OCI-LY1 (cell line): ENCODE measurements around the gene PAH.
A peak's percentile ranks its signal among the peaks of the same experiment; 100 is the strongest.

Experiments used
- H2AFZ ChIP-seq: fragments of 200-600 bp; sonication (generic), shearing (Covaris generic); 2 replicates; pipeline ENCODE4 v1.6.0; 2014; ENCODE audit warnings: antibody characterized with exemption, mild to moderate bottlenecking, low read length
- H3F3A ChIP-seq: fragments of 200-600 bp; sonication (generic), shearing (Covaris generic); 2 replicates; pipeline ENCODE4 v1.6.0; 2014; ENCODE audit warnings: mild to moderate bottlenecking, antibody characterized with exemption, low read length, moderate library complexity; ENCODE audit not compliant: insufficient read depth
- H3K27ac ChIP-seq: fragments of 200-600 bp; sonication (generic); 2 replicates; pipeline ENCODE4 v1.5.1; 2014; ENCODE audit warnings: low read length, mixed run types, mild to moderate bottlenecking, low read depth; ENCODE audit not compliant: poor library complexity, severe bottlenecking
- H3K27me3 ChIP-seq: fragments of 200-600 bp; sonication (generic); 2 replicates; pipeline ENCODE4 v1.6.0; 2014; ENCODE audit warnings: antibody characterized with exemption, mild to moderate bottlenecking, low read length, moderate library complexity; ENCODE audit not compliant: insufficient read depth
- H3K36me3 ChIP-seq: fragments of 200-600 bp; sonication (generic); 2 replicates; pipeline ENCODE4 v1.6.1; 2014; ENCODE audit warnings: mild to moderate bottlenecking, antibody characterized with exemption, low read length, moderate library complexity, mixed read lengths; ENCODE audit not compliant: insufficient read depth
- H3K4me1 ChIP-seq: fragments of 200-600 bp; sonication (generic); 2 replicates; pipeline ENCODE4 v1.5.1; 2014; ENCODE audit warnings: mild to moderate bottlenecking, low read length, moderate library complexity; ENCODE audit not compliant: insufficient read depth, severe bottlenecking
- H3K4me2 ChIP-seq: fragments of 200-600 bp; sonication (generic), shearing (Covaris generic); 2 replicates; pipeline ENCODE4 v1.6.1; 2014; ENCODE audit warnings: low read length
- H3K4me3 ChIP-seq: fragments of 200-600 bp; sonication (generic); 2 replicates; pipeline ENCODE4 v1.5.1; 2014; ENCODE audit warnings: low read length, low read depth, mild to moderate bottlenecking, mixed read lengths; ENCODE audit not compliant: poor library complexity, severe bottlenecking
- H3K79me2 ChIP-seq: fragments of 200-600 bp; shearing (Covaris generic); 2 replicates; pipeline ENCODE4 v1.6.1; 2016; ENCODE audit warnings: mixed run types, low read length, mixed read lengths; ENCODE audit not compliant: insufficient read depth
- H3K9ac ChIP-seq: fragments of 200-600 bp; sonication (generic), shearing (Covaris generic); 2 replicates; pipeline ENCODE4 v1.6.1; 2014; ENCODE audit warnings: mild to moderate bottlenecking, low read length, mixed read lengths
- H3K9me2 ChIP-seq: fragments of 200-600 bp; sonication (generic), shearing (Covaris generic); 2 replicates; pipeline ENCODE4 v1.6.1; 2014; ENCODE audit warnings: low read depth, mild to moderate bottlenecking, low read length, mixed read lengths
- H3K9me3 ChIP-seq: fragments of 200-600 bp; shearing (Covaris generic); 2 replicates; pipeline ENCODE4 v1.6.1; 2014; ENCODE audit warnings: low read length, mixed read lengths
- H4K20me1 ChIP-seq: fragments of 200-600 bp; sonication (generic), shearing (Covaris generic); 2 replicates; pipeline ENCODE4 v1.6.0; 2016; ENCODE audit warnings: mild to moderate bottlenecking, low read length; ENCODE audit not compliant: insufficient read depth
- EZH2 ChIP-seq: fragments of 200-600 bp; sonication (generic), shearing (Covaris generic); IDR thresholded peaks from 2 replicates; pipeline ENCODE4 v1.8.0; 2017; ENCODE audit warnings: borderline replicate concordance, mixed run types, mild to moderate bottlenecking, antibody characterized with exemption, low read length, moderate library complexity, mixed read lengths
- TF ChIP-seq, protein P1 (sequence below): fragments of 200-600 bp; sonication (generic), shearing (Covaris generic); IDR thresholded peaks from 2 replicates; pipeline ENCODE4 v1.5.1; 2017; ENCODE audit warnings: mild to moderate bottlenecking, antibody characterized with exemption, low read length, moderate library complexity, mixed read lengths

Gene PAH

DNA sequence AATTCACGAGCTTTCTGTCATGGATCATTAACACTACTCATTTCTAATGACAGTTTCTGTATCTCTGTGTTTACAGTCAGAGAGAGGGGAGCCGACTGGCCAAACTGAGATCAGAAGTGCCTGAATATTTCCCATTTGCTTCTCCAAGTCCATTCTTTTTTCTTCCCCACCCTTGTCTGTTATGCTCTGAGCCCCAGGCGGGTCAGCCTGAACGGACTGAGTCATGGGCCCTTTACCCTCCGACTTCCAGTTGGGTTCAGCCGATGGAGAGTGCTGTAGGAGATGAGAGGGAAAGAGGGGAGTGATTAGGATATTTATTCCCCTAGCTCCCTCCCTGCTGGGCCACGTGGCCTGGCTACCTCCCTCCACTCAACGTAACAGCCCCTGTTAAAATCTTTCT is 104.7 kb downstream of the PAH start:
- TF ChIP-seq, protein P1, sequence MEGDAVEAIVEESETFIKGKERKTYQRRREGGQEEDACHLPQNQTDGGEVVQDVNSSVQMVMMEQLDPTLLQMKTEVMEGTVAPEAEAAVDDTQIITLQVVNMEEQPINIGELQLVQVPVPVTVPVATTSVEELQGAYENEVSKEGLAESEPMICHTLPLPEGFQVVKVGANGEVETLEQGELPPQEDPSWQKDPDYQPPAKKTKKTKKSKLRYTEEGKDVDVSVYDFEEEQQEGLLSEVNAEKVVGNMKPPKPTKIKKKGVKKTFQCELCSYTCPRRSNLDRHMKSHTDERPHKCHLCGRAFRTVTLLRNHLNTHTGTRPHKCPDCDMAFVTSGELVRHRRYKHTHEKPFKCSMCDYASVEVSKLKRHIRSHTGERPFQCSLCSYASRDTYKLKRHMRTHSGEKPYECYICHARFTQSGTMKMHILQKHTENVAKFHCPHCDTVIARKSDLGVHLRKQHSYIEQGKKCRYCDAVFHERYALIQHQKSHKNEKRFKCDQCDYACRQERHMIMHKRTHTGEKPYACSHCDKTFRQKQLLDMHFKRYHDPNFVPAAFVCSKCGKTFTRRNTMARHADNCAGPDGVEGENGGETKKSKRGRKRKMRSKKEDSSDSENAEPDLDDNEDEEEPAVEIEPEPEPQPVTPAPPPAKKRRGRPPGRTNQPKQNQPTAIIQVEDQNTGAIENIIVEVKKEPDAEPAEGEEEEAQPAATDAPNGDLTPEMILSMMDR, result no peak
- no peak for TF ChIP-seq EZH2
- Histone ChIP-seq H3K9me3 (no peaks in the 10 kb centered on the region), H3K36me3 (no peaks in the 10 kb centered on the region), H3K9me2 (no peaks in the 10 kb centered on the region), H3F3A (no peaks in the 10 kb centered on the region), H3K79me2 (no peaks in the 10 kb centered on the region), H3K27ac (no peak overlapping the region), H2AFZ (no peak overlapping the region), H3K4me2 (no peak overlapping the region), H3K4me3 (no peak overlapping the region), H3K27me3 (no peaks in the 10 kb centered on the region), H3K4me1 (no peaks in the 10 kb centered on the region), H4K20me1 (no peaks in the 10 kb centered on the region), H3K9ac (no peak overlapping the region)

DNA sequence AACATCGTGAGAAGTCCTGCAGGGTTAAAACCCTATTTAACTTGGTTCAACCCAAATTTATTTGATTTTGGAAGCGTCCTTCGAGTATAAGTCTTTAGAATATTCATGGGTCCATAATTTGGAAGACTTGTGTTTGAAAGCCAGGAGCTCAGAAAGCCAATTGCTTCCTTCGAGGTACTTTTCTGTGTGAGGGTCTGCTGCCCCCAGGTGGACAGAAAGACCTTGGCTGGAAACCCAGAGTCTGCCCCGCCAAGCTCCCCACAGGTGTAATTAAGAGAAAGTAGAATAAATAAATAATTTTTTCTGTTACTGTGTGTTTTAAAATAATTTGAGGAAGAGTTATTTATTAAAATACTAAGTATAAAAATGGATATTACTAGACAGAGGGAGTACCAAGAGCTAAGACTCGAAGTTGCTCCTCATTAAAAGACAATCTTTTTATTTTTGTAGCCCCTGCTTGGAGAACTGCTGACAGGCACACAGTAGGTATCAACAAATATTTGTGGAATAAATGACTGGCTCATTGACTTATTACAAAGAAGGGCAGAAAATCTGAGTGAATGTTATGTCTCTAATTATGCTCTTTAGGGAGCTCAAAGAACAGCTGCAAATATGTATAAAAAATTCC is 105.8 kb downstream of the PAH start:
- no peaks in the 10 kb centered on the region for H3K27me3 ChIP-seq
- no peaks in the 10 kb centered on the region for H4K20me1 ChIP-seq
- no peaks in the 10 kb centered on the region for H3K36me3 ChIP-seq
- H3K9ac ChIP-seq, result no peak overlapping the region
- TF ChIP-seq, protein P1, result peak; percentile 50
- no peak for TF ChIP-seq EZH2
- H3K27ac ChIP-seq, result no peak overlapping the region
- no peaks in the 10 kb centered on the region for H3K79me2 ChIP-seq
- no peaks in the 10 kb centered on the region for H3K4me1 ChIP-seq
- no peaks in the 10 kb centered on the region for H3K9me2 ChIP-seq
- H3K4me3 ChIP-seq, result no peak overlapping the region
- no peak overlapping the region for H2AFZ ChIP-seq
- H3F3A ChIP-seq, result no peaks in the 10 kb centered on the region
- H3K9me3 ChIP-seq, result no peaks in the 10 kb centered on the region
- H3K4me2 ChIP-seq, result no peak overlapping the region

DNA sequence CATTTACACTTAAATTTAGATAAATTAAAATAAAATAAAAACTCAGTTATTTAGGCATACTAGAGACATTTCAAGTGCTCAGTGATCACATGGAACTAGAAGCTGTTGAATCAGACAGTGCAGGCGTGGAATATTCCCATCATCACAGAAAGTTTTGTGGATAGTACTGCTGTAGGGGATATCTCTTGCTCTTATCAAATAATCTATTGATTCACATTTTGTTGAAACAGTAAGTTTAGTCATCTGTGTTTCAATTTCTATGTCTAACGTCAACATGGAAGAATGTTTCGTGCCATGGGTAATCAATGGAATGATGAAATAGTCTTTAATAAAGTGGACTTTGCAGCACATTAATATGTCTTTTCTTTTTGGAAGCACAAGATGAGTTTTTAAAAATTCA is 108.6 kb downstream of the PAH start:
- no peaks in the 10 kb centered on the region for H3K4me1 ChIP-seq
- TF ChIP-seq EZH2, result no peak
- TF ChIP-seq, protein P1, result no peak
- no peaks in the 10 kb centered on the region for H3F3A ChIP-seq
- H4K20me1 ChIP-seq, result no peaks in the 10 kb centered on the region
- H3K4me3 ChIP-seq, result no peak overlapping the region
- H3K79me2 ChIP-seq, result no peaks in the 10 kb centered on the region
- no peak overlapping the region for H3K9ac ChIP-seq
- H2AFZ ChIP-seq, result no peak overlapping the region
- no peaks in the 10 kb centered on the region for H3K27me3 ChIP-seq
- H3K9me2 ChIP-seq, result no peaks in the 10 kb centered on the region
- H3K36me3 ChIP-seq, result no peaks in the 10 kb centered on the region
- H3K27ac ChIP-seq, result no peak overlapping the region
- no peaks in the 10 kb centered on the region for H3K9me3 ChIP-seq
- no peak overlapping the region for H3K4me2 ChIP-seq
